Measurements from ENCODE around the gene TNNI3K.

DNA sequence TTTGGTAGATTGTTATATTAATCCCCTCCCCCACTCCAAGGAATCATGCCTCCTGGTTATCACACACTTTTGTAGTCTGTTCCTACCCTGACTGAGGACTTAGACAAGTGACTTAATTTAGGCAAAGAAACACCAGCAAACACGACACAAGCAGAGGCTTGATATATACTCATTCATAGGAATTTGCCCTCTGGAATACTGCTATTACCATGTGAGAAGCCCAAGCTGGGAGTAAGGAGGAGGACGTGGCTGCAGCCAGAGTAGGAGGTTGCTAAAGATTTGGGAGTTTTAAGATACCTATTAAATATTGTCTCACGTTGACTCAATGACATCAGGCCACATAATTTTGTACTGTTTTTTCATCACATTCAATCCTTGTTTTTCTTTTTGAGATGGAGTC, 177.1 kb downstream of the TNNI3K start:
- TF ChIP-seq, protein P1, sequence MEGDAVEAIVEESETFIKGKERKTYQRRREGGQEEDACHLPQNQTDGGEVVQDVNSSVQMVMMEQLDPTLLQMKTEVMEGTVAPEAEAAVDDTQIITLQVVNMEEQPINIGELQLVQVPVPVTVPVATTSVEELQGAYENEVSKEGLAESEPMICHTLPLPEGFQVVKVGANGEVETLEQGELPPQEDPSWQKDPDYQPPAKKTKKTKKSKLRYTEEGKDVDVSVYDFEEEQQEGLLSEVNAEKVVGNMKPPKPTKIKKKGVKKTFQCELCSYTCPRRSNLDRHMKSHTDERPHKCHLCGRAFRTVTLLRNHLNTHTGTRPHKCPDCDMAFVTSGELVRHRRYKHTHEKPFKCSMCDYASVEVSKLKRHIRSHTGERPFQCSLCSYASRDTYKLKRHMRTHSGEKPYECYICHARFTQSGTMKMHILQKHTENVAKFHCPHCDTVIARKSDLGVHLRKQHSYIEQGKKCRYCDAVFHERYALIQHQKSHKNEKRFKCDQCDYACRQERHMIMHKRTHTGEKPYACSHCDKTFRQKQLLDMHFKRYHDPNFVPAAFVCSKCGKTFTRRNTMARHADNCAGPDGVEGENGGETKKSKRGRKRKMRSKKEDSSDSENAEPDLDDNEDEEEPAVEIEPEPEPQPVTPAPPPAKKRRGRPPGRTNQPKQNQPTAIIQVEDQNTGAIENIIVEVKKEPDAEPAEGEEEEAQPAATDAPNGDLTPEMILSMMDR (IDR thresholded peaks at IDR 0.05), result no peak
- no peak for TF ChIP-seq POLR2A (IDR thresholded peaks at IDR 0.05)

Measured in thyroid gland (tissue), 4 donors.